ENCODE data around the gene RNF212.
A peak's percentile ranks its signal among the peaks of the same experiment; 100 is the strongest.

Gene RNF212

DNA sequence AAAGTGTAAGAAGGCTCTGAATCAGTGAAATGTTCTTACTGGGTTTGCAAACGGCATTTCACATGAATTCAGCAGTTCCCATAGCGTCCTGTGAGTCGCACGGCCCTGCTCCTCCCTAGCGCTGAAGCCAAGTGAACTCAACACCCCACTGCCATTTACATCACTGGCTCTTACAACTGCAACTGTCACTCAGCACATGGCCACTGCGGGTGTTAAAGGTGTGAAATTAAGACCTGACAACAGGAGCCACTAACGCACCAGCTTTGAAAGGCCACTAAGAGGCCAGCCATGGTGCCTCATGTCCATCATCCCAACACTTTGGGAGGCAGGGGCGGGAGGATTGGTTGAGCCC, 31.7 kb downstream of the RNF212 start:
- no peaks in the 10 kb centered on the region for H3K27me3 ChIP-seq (ENCODE audit: insufficient read depth, poor library complexity, severe bottlenecking)

GRCh38 chr4:1080961-1081688, 32.2 kb downstream of the RNF212 start:
- TF ChIP-seq GABPA (IDR thresholded peaks at IDR 0.05; ENCODE audit: low read depth) (no peak), REST (IDR thresholded peaks at IDR 0.05; ENCODE audit: insufficient replicate concordance, low read depth) (no peak), SPI1 (IDR thresholded peaks at IDR 0.05; ENCODE audit: borderline replicate concordance, low read depth) (no peak), POLR2AphosphoS5 (IDR thresholded peaks at IDR 0.05; ENCODE audit: low read depth) (no peak)
- TF ChIP-seq, protein P1, sequence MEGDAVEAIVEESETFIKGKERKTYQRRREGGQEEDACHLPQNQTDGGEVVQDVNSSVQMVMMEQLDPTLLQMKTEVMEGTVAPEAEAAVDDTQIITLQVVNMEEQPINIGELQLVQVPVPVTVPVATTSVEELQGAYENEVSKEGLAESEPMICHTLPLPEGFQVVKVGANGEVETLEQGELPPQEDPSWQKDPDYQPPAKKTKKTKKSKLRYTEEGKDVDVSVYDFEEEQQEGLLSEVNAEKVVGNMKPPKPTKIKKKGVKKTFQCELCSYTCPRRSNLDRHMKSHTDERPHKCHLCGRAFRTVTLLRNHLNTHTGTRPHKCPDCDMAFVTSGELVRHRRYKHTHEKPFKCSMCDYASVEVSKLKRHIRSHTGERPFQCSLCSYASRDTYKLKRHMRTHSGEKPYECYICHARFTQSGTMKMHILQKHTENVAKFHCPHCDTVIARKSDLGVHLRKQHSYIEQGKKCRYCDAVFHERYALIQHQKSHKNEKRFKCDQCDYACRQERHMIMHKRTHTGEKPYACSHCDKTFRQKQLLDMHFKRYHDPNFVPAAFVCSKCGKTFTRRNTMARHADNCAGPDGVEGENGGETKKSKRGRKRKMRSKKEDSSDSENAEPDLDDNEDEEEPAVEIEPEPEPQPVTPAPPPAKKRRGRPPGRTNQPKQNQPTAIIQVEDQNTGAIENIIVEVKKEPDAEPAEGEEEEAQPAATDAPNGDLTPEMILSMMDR (IDR thresholded peaks at IDR 0.05; ENCODE audit: insufficient read depth, low read length): no peak
- H3K27ac ChIP-seq (replicated peaks): no peak overlapping the region
- H3K4me3 ChIP-seq (replicated peaks; ENCODE audit: insufficient read depth, low read length): no peak overlapping the region
- no peaks in the 10 kb centered on the region for H3K27me3 ChIP-seq (ENCODE audit: insufficient read depth, poor library complexity, severe bottlenecking)
- no peak for DNase-seq (ENCODE audit: low read depth in 1 of 2, low spot score in 1 of 2)

More for the DNA sequence above, 31.7 kb downstream of the RNF212 start:
- TF ChIP-seq REST (IDR thresholded peaks at IDR 0.05; ENCODE audit: insufficient replicate concordance, low read depth): no peak
- no peak for TF ChIP-seq GABPA (IDR thresholded peaks at IDR 0.05; ENCODE audit: low read depth)
- TF ChIP-seq POLR2AphosphoS5 (IDR thresholded peaks at IDR 0.05; ENCODE audit: low read depth): no peak
- TF ChIP-seq, protein P1 (IDR thresholded peaks at IDR 0.05; ENCODE audit: insufficient read depth, low read length): no peak
- TF ChIP-seq SPI1 (IDR thresholded peaks at IDR 0.05; ENCODE audit: borderline replicate concordance, low read depth): no peak
- no peak overlapping the region for H3K27ac ChIP-seq (replicated peaks)
- DNase-seq (ENCODE audit: low read depth in 1 of 2, low spot score in 1 of 2): peak in 1 of 2 experiments; percentile 17
- H3K4me3 ChIP-seq (replicated peaks; ENCODE audit: insufficient read depth, low read length): no peak overlapping the region

GRCh38 chr4:1080432-1080831, 32.9 kb downstream of the RNF212 start:
- Histone ChIP-seq H3K27ac (replicated peaks) (no peak overlapping the region), H3K4me3 (replicated peaks; ENCODE audit: insufficient read depth, low read length) (no peak overlapping the region)

More at GRCh38 chr4:1080432-1080831, 32.9 kb downstream of the RNF212 start:
- DNase-seq (ENCODE audit: low read depth in 1 of 2, low spot score in 1 of 2): no peak
- H3K27me3 ChIP-seq (ENCODE audit: insufficient read depth, poor library complexity, severe bottlenecking): no peaks in the 10 kb centered on the region
- TF ChIP-seq REST (IDR thresholded peaks at IDR 0.05; ENCODE audit: insufficient replicate concordance, low read depth): no peak
- no peak for TF ChIP-seq POLR2AphosphoS5 (IDR thresholded peaks at IDR 0.05; ENCODE audit: low read depth)
- TF ChIP-seq, protein P1 (IDR thresholded peaks at IDR 0.05; ENCODE audit: insufficient read depth, low read length): no peak
- no peak for TF ChIP-seq SPI1 (IDR thresholded peaks at IDR 0.05; ENCODE audit: borderline replicate concordance, low read depth)
- no peak for TF ChIP-seq GABPA (IDR thresholded peaks at IDR 0.05; ENCODE audit: low read depth)

All from HL-60 (cell line).